WTC11 (cell line): ENCODE measurements around the gene FRA10AC1. TPM values are rescaled to one million over a fixed set of nuclear protein-coding genes. Genes with fewer than 3 reads are reported as not detected.
A peak's percentile ranks its signal among the peaks of the same experiment; 100 is the strongest.

Source experiments
- ATAC-seq: fragments of 200-7000 bp; cut with Tn5 transposase; 2 replicates; pipeline ENCODE4 v1.10.0; 2021; ENCODE audit warnings: mild to moderate bottlenecking, moderate library complexity
- CTCF ChIA-PET: fragments of 300-600 bp; sonication (Branson Sonifier 250); formaldehyde crosslinking; loops from one replicate; lab custom pipeline; 2021; ENCODE audit warnings: antibody characterized with exemption; lab: Charles Lee
- POLR2A ChIA-PET: fragments of 350-600 bp; sonication (Branson Sonifier 250); formaldehyde crosslinking; loops from one replicate; lab custom pipeline; 2021; ENCODE audit warnings: antibody characterized with exemption; lab: Charles Lee
- DNase-seq: peaks from one replicate; pipeline ENCODE4 v3.0.0; 2021; ENCODE audit warnings: low spot score
- H3K27ac Mint-ChIP-seq: 2 replicates; pipeline ENCODE4 v1.8.0; 2021; ENCODE audit warnings: mixed read lengths
- H3K27me3 Mint-ChIP-seq: 2 replicates; pipeline ENCODE4 v1.8.0; 2021; ENCODE audit warnings: low read depth, mild to moderate bottlenecking, moderate library complexity, mixed read lengths
- H3K36me3 Mint-ChIP-seq: 2 replicates; pipeline ENCODE4 v1.8.0; 2021; ENCODE audit warnings: mixed read lengths
- H3K4me1 Mint-ChIP-seq: 2 replicates; pipeline ENCODE4 v1.8.0; 2022; ENCODE audit warnings: mixed read lengths
- H3K4me3 Mint-ChIP-seq: 2 replicates; pipeline ENCODE4 v1.8.0; 2021; ENCODE audit warnings: mild to moderate bottlenecking, moderate library complexity, mixed read lengths
- H3K9me3 Mint-ChIP-seq: 2 replicates; pipeline ENCODE4 v1.8.0; 2021; ENCODE audit warnings: mixed read lengths
- CTCF ChIP-seq: fragments of 200-600 bp; IDR thresholded peaks from 2 replicates; pipeline ENCODE4 v1.8.0; 2022; ENCODE audit warnings: antibody characterized with exemption
- ETV6 ChIP-seq: sonication (generic); formaldehyde crosslinking; IDR thresholded peaks from 2 replicates; pipeline ENCODE4 v1.8.1; 2022; ENCODE audit warnings: mild to moderate bottlenecking, missing genetic modification reagents
- FOXP4 ChIP-seq: sonication (generic); formaldehyde crosslinking; IDR thresholded peaks from 2 replicates; pipeline ENCODE4 v1.8.0; 2022; ENCODE audit warnings: mild to moderate bottlenecking, missing genetic modification reagents
- GRHL2 ChIP-seq: fragments of 250-450 bp; sonication (Bioruptor Pico); IDR thresholded peaks from 2 replicates; pipeline ENCODE4 v1.8.0; 2022; ENCODE audit warnings: mild to moderate bottlenecking, moderate library complexity; ENCODE audit not compliant: insufficient replicate concordance, severe bottlenecking
- HMGXB4 ChIP-seq: sonication (generic); formaldehyde crosslinking; IDR thresholded peaks from 2 replicates; pipeline ENCODE4 v1.8.1; 2023; ENCODE audit warnings: mild to moderate bottlenecking, moderate library complexity, missing genetic modification reagents
- MAX ChIP-seq: sonication (generic); formaldehyde crosslinking; IDR thresholded peaks from 2 replicates; pipeline ENCODE4 v1.8.0; 2022; ENCODE audit warnings: mild to moderate bottlenecking, missing genetic modification reagents
- RORB ChIP-seq: fragments of 250-450 bp; sonication (Bioruptor Pico); IDR thresholded peaks from 2 replicates; pipeline ENCODE4 v1.9.0; 2021; ENCODE audit warnings: mild to moderate bottlenecking
- SOX15 ChIP-seq: fragments of 250-450 bp; sonication (Bioruptor Pico); IDR thresholded peaks from 2 replicates; pipeline ENCODE4 v1.9.0; 2021; ENCODE audit warnings: mild to moderate bottlenecking
- TEAD1 ChIP-seq: sonication (generic); formaldehyde crosslinking; IDR thresholded peaks from 2 replicates; pipeline ENCODE4 v1.8.0; 2022; ENCODE audit warnings: mild to moderate bottlenecking, missing genetic modification reagents
- ZNF121 ChIP-seq: sonication (generic); formaldehyde crosslinking; IDR thresholded peaks from 2 replicates; pipeline ENCODE4 v1.8.0; 2023; ENCODE audit warnings: missing genetic modification reagents
- ZNF219 ChIP-seq: sonication (generic); formaldehyde crosslinking; IDR thresholded peaks from 2 replicates; pipeline ENCODE4 v1.8.0; 2023; ENCODE audit warnings: missing genetic modification reagents, mild to moderate bottlenecking, borderline replicate concordance
- ZNF232 ChIP-seq: sonication (generic); formaldehyde crosslinking; IDR thresholded peaks from 2 replicates; pipeline ENCODE4 v1.8.0; 2022; ENCODE audit warnings: mild to moderate bottlenecking, missing genetic modification reagents
- ZNF532 ChIP-seq: fragments of 250-450 bp; sonication (Bioruptor Pico); IDR thresholded peaks from 2 replicates; pipeline ENCODE4 v1.9.0; 2021; ENCODE audit warnings: mild to moderate bottlenecking, borderline replicate concordance
- total RNA-seq: library from RNA; stranded (reverse); gene quantifications from 3 replicates; pipeline ENCODE4 v1.2.3, GENCODE V29; 2021

The FRA10AC1 gene
- total RNA-seq, 1 experiment from 2014 or later: 14.1 TPM

GRCh38 chr10:93745408-93746065 lies 43.1 kb upstream of the FRA10AC1 start:
- Mint-ChIP-seq H3K9me3 (no peaks in the 10 kb centered on the region), H3K27ac (no peak overlapping the region), H3K27me3 (peaks cover 4% of the 10 kb centered on the region; the same call in 1 of the 2 replicates), H3K4me3 (no peak overlapping the region), H3K4me1 (peaks cover 37% of the 10 kb centered on the region), H3K36me3 (no peaks in the 10 kb centered on the region)
- no peak for TF ChIP-seq SOX15 (CRISPR knock-in tag)
- TF ChIP-seq TEAD1 (CRISPR knock-in tag): 0 out of 2 replicates have a peak, but pooled peaks have one; percentile 35
- peak; percentile 56 for TF ChIP-seq CTCF
- TF ChIP-seq GRHL2 (CRISPR knock-in tag): no peak
- ChIA-PET POLR2A (interaction anchor here (1.5 kb wide), 1 partner anchor 71 kb away, joined by 6 read pairs; no protein-coding TSS in a partner anchor), CTCF (interaction anchor here (0.7 to 7.4 kb wide), 49 partner anchors 8 to 699 kb away, joined by 3 to 425 read pairs (median 6); partner anchors contain the start of genes FRA10AC1, LGI1 and SLC35G1)
- ATAC-seq: peak; percentile 72
- DNase-seq: peak; percentile 68

GRCh38 chr10:93742633-93743349 lies 40.4 kb upstream of the FRA10AC1 start:
- Mint-ChIP-seq H3K9me3 (no peaks in the 10 kb centered on the region), H3K36me3 (no peaks in the 10 kb centered on the region), H3K27me3 (peaks cover 8% of the 10 kb centered on the region), H3K27ac (no peak overlapping the region), H3K4me1 (peaks cover 14% of the 10 kb centered on the region)
- DNase-seq (no peak), ATAC-seq (no peak)
- POLR2A ChIA-PET: no interaction called here
- TF ChIP-seq ZNF121 (peak; percentile 19; the same call in 1 of the 2 replicates), SOX15 (CRISPR knock-in tag) (no peak)
- TF ChIP-seq, all 79 proteins: peak for 1
- CTCF ChIA-PET: interaction anchor here (0.6 to 7.4 kb wide), 3 partner anchors 23 to 174 kb away, joined by 3 to 425 read pairs (median 4); no protein-coding TSS in a partner anchor
- no peak overlapping the region for H3K4me3 Mint-ChIP-seq

- TF ChIP-seq FOXP4 (CRISPR knock-in tag): no peak
- no peak for TF ChIP-seq ZNF232 (CRISPR knock-in tag)
- no peak for TF ChIP-seq MAX (CRISPR knock-in tag)
- TF ChIP-seq ZNF219 (CRISPR knock-in tag): no peak
- no peak for TF ChIP-seq RORB
- DNase-seq: no peak
Measured at GRCh38 chr10:93741367-93741766, 39.0 kb upstream of the FRA10AC1 start.

GRCh38 chr10:93726024-93726423 lies 23.6 kb upstream of the FRA10AC1 start:
- no peaks in the 10 kb centered on the region for H3K36me3 Mint-ChIP-seq
- DNase-seq (no peak), ATAC-seq (no peak)
- H3K4me1 Mint-ChIP-seq: no peaks in the 10 kb centered on the region
- H3K9me3 Mint-ChIP-seq: no peaks in the 10 kb centered on the region
- H3K27ac Mint-ChIP-seq: no peak overlapping the region
- CTCF ChIA-PET: interaction anchor here (2.3 kb wide), 1 partner anchor 20 kb away, joined by 9 read pairs; no protein-coding TSS in a partner anchor
- no peak overlapping the region for H3K4me3 Mint-ChIP-seq
- POLR2A ChIA-PET: no interaction called here
- H3K27me3 Mint-ChIP-seq: peaks cover 23% of the 10 kb centered on the region
- no peak for TF ChIP-seq ETV6 (CRISPR knock-in tag)
- no peak for TF ChIP-seq ZNF532 (CRISPR knock-in tag)
- TF ChIP-seq CTCF: no peak
- no peak for TF ChIP-seq HMGXB4 (CRISPR knock-in tag)

More at GRCh38 chr10:93741367-93741766, 39.0 kb upstream of the FRA10AC1 start:
- ATAC-seq: no peak
- Mint-ChIP-seq H3K36me3 (no peaks in the 10 kb centered on the region), H3K4me1 (peaks cover 6% of the 10 kb centered on the region), H3K9me3 (no peaks in the 10 kb centered on the region), H3K27me3 (peaks cover 8% of the 10 kb centered on the region), H3K27ac (no peak overlapping the region), H3K4me3 (no peak overlapping the region)
- ChIA-PET CTCF (interaction anchor here (0.6 kb wide), 1 partner anchor 1836 kb away, joined by 3 read pairs; no protein-coding TSS in a partner anchor), POLR2A (no interaction called here)
